Measurements from ENCODE around the gene SLC52A3. TPM values are rescaled to one million over a fixed set of nuclear protein-coding genes. Genes with fewer than 3 reads are reported as not detected.

SLC52A3 gene
- total and polyA plus RNA-seq, 9 of the 15 experiments (the other 6 are each of a cell fraction or from before 2014, with no cell fraction given) = 0.06 to 0.60 (median 0.11) TPM

DNA sequence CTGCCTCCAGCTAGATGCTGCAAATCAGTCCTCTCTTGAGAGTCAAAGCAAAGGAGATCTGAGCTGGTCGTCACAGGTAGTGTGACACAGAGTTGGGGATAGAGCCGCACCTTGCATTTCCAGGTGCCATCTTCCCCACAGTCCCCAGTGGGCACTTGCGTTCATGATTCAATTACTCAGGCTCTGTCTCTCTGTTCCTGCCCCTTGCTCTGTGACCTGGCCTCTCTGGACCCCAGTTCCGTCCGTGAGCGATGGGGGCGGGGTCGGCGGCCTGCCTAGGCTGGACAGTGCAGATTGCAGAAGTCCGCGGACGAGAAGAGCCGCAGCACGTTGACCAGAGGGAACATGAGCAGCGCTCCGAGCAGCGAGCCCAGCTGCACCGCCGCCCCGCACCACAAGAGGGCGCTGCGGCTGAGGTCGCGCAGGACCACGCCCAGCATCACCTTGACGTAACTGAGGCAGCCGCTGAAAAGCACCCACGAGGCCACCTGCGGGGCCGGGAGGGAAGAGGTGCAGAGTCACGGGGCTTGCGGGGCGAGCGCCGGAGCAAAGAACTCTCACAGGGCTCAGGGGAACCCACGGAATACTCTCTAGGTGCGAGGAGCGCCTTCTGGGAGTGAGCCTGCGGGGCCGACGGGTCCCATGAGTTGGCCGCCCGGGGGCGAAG is 7.4 kb downstream of the SLC52A3 start (continued):
- peak; percentile 70; the same call in 1 of the 2 replicates for TF ChIP-seq ESRRA (IDR thresholded peaks at IDR 0.05; ENCODE audit: borderline replicate concordance, low read depth)
- peak; percentile 51 to 58 for TF ChIP-seq RAD21 (CRISPR knock-in tag; conservative IDR thresholded peaks at IDR 0.05 in 1 of 2, IDR thresholded peaks at IDR 0.05 in 1 of 2)
- TF ChIP-seq RCOR1 (IDR thresholded peaks at IDR 0.05; ENCODE audit: borderline replicate concordance in 1 of 2, low read depth in 2 of 2, low read length in 2 of 2) = peak in 1 of 2 experiments; percentile 67; a peak in 1 of 4 replicates
- TF ChIP-seq, protein P1, sequence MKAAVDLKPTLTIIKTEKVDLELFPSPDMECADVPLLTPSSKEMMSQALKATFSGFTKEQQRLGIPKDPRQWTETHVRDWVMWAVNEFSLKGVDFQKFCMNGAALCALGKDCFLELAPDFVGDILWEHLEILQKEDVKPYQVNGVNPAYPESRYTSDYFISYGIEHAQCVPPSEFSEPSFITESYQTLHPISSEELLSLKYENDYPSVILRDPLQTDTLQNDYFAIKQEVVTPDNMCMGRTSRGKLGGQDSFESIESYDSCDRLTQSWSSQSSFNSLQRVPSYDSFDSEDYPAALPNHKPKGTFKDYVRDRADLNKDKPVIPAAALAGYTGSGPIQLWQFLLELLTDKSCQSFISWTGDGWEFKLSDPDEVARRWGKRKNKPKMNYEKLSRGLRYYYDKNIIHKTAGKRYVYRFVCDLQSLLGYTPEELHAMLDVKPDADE (conservative IDR thresholded peaks at IDR 0.05; ENCODE audit: control insufficient read depth, low read depth, low read length) = 0 out of 2 replicates have a peak, but pooled peaks have one; percentile 38
- no peak for TF ChIP-seq PHTF2 (CRISPR knock-in tag; IDR thresholded peaks at IDR 0.05)
- TF ChIP-seq OTX1 (CRISPR knock-in tag; IDR thresholded peaks at IDR 0.05) = no peak
- TF ChIP-seq NRF1 (conservative IDR thresholded peaks at IDR 0.05 in 1 of 2, IDR thresholded peaks at IDR 0.05 in 1 of 2) = peak; percentile 61 to 67; a peak in 3 of 4 replicates
- no peak for TF ChIP-seq PURB (CRISPR knock-in tag; IDR thresholded peaks at IDR 0.05; ENCODE audit: low read depth)
- TF ChIP-seq, protein P2, sequence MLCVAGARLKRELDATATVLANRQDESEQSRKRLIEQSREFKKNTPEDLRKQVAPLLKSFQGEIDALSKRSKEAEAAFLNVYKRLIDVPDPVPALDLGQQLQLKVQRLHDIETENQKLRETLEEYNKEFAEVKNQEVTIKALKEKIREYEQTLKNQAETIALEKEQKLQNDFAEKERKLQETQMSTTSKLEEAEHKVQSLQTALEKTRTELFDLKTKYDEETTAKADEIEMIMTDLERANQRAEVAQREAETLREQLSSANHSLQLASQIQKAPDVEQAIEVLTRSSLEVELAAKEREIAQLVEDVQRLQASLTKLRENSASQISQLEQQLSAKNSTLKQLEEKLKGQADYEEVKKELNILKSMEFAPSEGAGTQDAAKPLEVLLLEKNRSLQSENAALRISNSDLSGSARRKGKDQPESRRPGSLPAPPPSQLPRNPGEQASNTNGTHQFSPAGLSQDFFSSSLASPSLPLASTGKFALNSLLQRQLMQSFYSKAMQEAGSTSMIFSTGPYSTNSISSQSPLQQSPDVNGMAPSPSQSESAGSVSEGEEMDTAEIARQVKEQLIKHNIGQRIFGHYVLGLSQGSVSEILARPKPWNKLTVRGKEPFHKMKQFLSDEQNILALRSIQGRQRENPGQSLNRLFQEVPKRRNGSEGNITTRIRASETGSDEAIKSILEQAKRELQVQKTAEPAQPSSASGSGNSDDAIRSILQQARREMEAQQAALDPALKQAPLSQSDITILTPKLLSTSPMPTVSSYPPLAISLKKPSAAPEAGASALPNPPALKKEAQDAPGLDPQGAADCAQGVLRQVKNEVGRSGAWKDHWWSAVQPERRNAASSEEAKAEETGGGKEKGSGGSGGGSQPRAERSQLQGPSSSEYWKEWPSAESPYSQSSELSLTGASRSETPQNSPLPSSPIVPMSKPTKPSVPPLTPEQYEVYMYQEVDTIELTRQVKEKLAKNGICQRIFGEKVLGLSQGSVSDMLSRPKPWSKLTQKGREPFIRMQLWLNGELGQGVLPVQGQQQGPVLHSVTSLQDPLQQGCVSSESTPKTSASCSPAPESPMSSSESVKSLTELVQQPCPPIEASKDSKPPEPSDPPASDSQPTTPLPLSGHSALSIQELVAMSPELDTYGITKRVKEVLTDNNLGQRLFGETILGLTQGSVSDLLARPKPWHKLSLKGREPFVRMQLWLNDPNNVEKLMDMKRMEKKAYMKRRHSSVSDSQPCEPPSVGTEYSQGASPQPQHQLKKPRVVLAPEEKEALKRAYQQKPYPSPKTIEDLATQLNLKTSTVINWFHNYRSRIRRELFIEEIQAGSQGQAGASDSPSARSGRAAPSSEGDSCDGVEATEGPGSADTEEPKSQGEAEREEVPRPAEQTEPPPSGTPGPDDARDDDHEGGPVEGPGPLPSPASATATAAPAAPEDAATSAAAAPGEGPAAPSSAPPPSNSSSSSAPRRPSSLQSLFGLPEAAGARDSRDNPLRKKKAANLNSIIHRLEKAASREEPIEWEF (CRISPR knock-in tag; IDR thresholded peaks at IDR 0.05) = no peak
- peak; percentile 63 for TF ChIP-seq ATF7 (IDR thresholded peaks at IDR 0.05)
- peak; percentile 43; the same call in 1 of the 2 replicates for TF ChIP-seq STAG1 (CRISPR knock-in tag; IDR thresholded peaks at IDR 0.05; ENCODE audit: borderline replicate concordance)
- TF ChIP-seq CTBP1 (IDR thresholded peaks at IDR 0.05; ENCODE audit: borderline replicate concordance) = peak; percentile 95
- TF ChIP-seq KLF16 (IDR thresholded peaks at IDR 0.05) = 0 out of 2 replicates have a peak, but pooled peaks have one; percentile 4
- no peak for TF ChIP-seq ZNF212 (CRISPR knock-in tag; IDR thresholded peaks at IDR 0.05)
- TF ChIP-seq, protein P3, sequence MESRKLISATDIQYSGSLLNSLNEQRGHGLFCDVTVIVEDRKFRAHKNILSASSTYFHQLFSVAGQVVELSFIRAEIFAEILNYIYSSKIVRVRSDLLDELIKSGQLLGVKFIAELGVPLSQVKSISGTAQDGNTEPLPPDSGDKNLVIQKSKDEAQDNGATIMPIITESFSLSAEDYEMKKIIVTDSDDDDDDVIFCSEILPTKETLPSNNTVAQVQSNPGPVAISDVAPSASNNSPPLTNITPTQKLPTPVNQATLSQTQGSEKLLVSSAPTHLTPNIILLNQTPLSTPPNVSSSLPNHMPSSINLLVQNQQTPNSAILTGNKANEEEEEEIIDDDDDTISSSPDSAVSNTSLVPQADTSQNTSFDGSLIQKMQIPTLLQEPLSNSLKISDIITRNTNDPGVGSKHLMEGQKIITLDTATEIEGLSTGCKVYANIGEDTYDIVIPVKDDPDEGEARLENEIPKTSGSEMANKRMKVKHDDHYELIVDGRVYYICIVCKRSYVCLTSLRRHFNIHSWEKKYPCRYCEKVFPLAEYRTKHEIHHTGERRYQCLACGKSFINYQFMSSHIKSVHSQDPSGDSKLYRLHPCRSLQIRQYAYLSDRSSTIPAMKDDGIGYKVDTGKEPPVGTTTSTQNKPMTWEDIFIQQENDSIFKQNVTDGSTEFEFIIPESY (CRISPR knock-in tag; IDR thresholded peaks at IDR 0.05) = peak; percentile 59; the same call in 1 of the 2 replicates
- TF ChIP-seq SP1 (CRISPR knock-in tag; IDR thresholded peaks at IDR 0.05) = peak; percentile 95
- TF ChIP-seq NFATC3 (IDR thresholded peaks at IDR 0.05) = no peak
- no peak for TF ChIP-seq SIN3B (IDR thresholded peaks at IDR 0.05; ENCODE audit: low read depth)
- no peak for TF ChIP-seq ZNF79 (CRISPR knock-in tag; IDR thresholded peaks at IDR 0.05; ENCODE audit: low read depth)
- no peak for TF ChIP-seq TCF7 (IDR thresholded peaks at IDR 0.05; ENCODE audit: borderline replicate concordance)

Measured in K562 (cell line).